ENCODE measurements around the gene ZNF474.
A peak's percentile ranks its signal among the peaks of the same experiment; 100 is the strongest.

ZNF474 gene

GRCh38 chr5:122137702-122138101 lies 8.4 kb downstream of the ZNF474 start:
- no peak overlapping the region for H3K27ac Mint-ChIP-seq
- no peaks in the 10 kb centered on the region for H3K36me3 Mint-ChIP-seq
- peaks cover 3% of the 10 kb centered on the region for H3K9me3 Mint-ChIP-seq
- no peak overlapping the region for H3K4me3 Mint-ChIP-seq
- no peak for ATAC-seq
- no peaks in the 10 kb centered on the region for H3K27me3 Mint-ChIP-seq
- no peaks in the 10 kb centered on the region for H3K4me1 Mint-ChIP-seq

- Mint-ChIP-seq H3K27ac (no peak overlapping the region), H3K36me3 (no peaks in the 10 kb centered on the region), H3K9me3 (peaks cover 3% of the 10 kb centered on the region), H3K4me3 (no peak overlapping the region), H3K4me1 (no peaks in the 10 kb centered on the region), H3K27me3 (no peaks in the 10 kb centered on the region)
- no peak for ATAC-seq
Measured at GRCh38 chr5:122138356-122138755, 9.0 kb downstream of the ZNF474 start.

DNA sequence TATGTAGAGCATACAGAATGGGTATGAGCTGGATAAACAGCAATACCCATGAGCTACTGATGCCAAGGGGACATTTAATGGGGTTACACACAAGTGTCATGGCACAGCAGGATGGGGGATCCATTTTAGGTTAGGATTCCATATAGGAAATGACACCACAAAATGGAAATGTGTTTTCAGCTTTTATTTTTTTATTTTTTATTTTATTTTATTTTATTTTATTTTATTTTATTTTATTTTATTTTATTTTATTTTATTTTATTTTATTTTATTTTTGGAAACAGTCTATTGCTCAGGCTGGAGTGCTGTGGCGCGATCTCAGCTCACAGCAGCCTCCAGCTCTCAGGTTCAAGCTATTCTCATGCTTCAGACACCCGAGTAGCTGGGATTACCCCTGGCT lies 11.6 kb downstream of the ZNF474 start:
- Mint-ChIP-seq H3K27me3 (no peaks in the 10 kb centered on the region), H3K9me3 (peaks cover 3% of the 10 kb centered on the region), H3K36me3 (no peaks in the 10 kb centered on the region), H3K4me1 (no peaks in the 10 kb centered on the region), H3K4me3 (no peak overlapping the region), H3K27ac (no peak overlapping the region)
- ATAC-seq: no peak

- H3K9me3 Mint-ChIP-seq: peaks cover 3% of the 10 kb centered on the region
- no peaks in the 10 kb centered on the region for H3K27me3 Mint-ChIP-seq
- H3K4me3 Mint-ChIP-seq: no peak overlapping the region
- ATAC-seq: no peak
- H3K4me1 Mint-ChIP-seq: no peaks in the 10 kb centered on the region
- no peak overlapping the region for H3K27ac Mint-ChIP-seq
- H3K36me3 Mint-ChIP-seq: no peaks in the 10 kb centered on the region
Measured at GRCh38 chr5:122141751-122142150, 12.4 kb downstream of the ZNF474 start.

GRCh38 chr5:122142480-122143164 lies 13.3 kb downstream of the ZNF474 start:
- Mint-ChIP-seq H3K9me3 (no peaks in the 10 kb centered on the region), H3K27me3 (no peaks in the 10 kb centered on the region), H3K4me1 (no peaks in the 10 kb centered on the region), H3K36me3 (no peaks in the 10 kb centered on the region), H3K4me3 (no peak overlapping the region), H3K27ac (no peak overlapping the region)
- ATAC-seq: no peak

DNA sequence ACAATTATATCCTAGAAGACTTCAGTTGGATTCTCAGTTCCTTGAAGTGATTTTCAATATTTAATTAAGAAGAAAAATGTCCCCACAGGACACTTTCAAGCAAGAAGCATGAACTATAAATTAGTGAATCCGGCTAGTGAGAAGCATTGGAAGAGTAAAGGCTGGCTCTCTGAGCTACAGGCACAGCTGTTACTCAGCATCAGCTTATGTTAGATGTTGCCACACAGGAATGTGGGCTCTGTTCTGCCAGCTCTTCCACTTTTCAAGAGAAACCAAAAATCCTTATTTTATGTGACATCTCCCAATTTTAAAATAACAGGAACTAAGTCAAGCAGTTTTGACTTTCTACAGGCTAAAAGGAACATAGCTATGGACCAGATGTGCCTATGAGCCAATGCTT lies 14.9 kb downstream of the ZNF474 start:
- H3K36me3 Mint-ChIP-seq: no peaks in the 10 kb centered on the region
- no peak overlapping the region for H3K27ac Mint-ChIP-seq
- no peak overlapping the region for H3K4me3 Mint-ChIP-seq
- no peaks in the 10 kb centered on the region for H3K4me1 Mint-ChIP-seq
- no peak for ATAC-seq
- H3K9me3 Mint-ChIP-seq: no peaks in the 10 kb centered on the region
- H3K27me3 Mint-ChIP-seq: peaks cover 11% of the 10 kb centered on the region

GRCh38 chr5:122145906-122146305 lies 16.6 kb downstream of the ZNF474 start:
- no peak overlapping the region for H3K4me3 Mint-ChIP-seq
- H3K4me1 Mint-ChIP-seq: no peaks in the 10 kb centered on the region
- no peaks in the 10 kb centered on the region for H3K36me3 Mint-ChIP-seq
- no peaks in the 10 kb centered on the region for H3K9me3 Mint-ChIP-seq
- ATAC-seq: no peak
- peaks cover 11% of the 10 kb centered on the region for H3K27me3 Mint-ChIP-seq
- H3K27ac Mint-ChIP-seq: no peak overlapping the region

DNA sequence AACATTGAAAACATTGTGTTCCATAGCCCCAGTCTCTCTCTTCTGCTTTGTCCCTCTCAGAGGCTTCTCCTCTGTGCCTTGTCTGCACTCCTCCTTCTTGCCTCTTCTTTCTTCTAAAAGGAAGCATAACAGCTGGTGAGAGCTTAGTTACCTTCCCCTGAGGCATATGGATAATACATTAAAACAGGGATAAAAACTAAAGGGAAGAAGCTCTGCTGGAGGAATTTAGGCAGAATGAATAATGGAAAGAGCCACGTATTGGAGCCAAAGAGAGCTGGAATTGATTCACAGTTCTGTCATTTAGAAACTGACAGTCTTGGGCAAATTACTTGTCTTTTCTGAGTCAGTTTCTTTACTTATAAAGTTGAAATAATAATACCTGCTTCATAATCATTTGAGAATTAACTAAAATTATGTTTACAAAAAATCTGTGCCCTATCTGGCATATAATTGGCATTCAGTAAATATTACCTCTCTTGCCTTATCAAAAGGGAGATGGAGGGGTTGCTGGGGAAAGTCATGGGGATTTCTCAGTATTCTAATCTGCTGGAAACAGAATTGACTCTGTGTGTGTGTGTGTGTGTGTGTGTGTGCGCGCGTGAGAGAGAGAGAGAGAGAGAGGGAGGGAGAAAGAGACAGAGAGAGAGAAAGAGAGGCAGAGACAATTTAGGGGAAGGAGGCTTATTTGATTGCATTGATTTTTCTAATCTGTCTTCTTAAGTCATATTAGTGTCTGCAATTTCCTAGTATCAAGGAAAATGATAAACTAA lies 20.2 kb downstream of the ZNF474 start:
- ATAC-seq: peak; percentile 36
- Mint-ChIP-seq H3K27ac (no peak overlapping the region), H3K36me3 (no peaks in the 10 kb centered on the region), H3K4me1 (peaks cover 9% of the 10 kb centered on the region), H3K4me3 (no peak overlapping the region), H3K27me3 (peaks cover 11% of the 10 kb centered on the region), H3K9me3 (no peaks in the 10 kb centered on the region)

DNA sequence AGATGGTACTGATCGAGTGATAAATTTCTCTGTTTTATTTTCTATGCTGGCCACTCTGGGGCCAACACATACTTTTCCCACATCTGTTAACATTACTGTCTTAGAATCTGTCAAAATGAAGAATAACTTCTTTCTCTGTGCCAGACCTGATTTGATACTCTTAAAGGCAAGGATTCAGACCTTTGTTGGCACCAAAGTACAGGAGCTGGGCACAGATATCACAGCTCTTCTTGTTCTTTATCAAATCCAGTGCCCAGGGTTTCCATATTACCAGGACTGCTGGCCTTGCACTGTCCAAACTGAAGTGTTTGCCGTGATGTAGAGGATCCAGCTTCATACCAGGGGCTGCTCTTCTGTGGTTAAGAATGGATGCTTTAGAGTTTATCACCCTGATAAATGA lies 20.9 kb downstream of the ZNF474 start:
- H3K9me3 Mint-ChIP-seq: no peaks in the 10 kb centered on the region
- H3K27ac Mint-ChIP-seq: no peak overlapping the region
- H3K36me3 Mint-ChIP-seq: no peaks in the 10 kb centered on the region
- peaks cover 9% of the 10 kb centered on the region for H3K4me1 Mint-ChIP-seq
- no peak for ATAC-seq
- H3K27me3 Mint-ChIP-seq: peaks cover 11% of the 10 kb centered on the region
- H3K4me3 Mint-ChIP-seq: no peak overlapping the region

GRCh38 chr5:122151640-122152039 lies 22.3 kb downstream of the ZNF474 start:
- Mint-ChIP-seq H3K27me3 (peaks cover 11% of the 10 kb centered on the region), H3K9me3 (no peaks in the 10 kb centered on the region), H3K36me3 (no peaks in the 10 kb centered on the region), H3K27ac (no peak overlapping the region), H3K4me3 (no peak overlapping the region), H3K4me1 (peaks cover 9% of the 10 kb centered on the region)
- no peak for ATAC-seq

DNA sequence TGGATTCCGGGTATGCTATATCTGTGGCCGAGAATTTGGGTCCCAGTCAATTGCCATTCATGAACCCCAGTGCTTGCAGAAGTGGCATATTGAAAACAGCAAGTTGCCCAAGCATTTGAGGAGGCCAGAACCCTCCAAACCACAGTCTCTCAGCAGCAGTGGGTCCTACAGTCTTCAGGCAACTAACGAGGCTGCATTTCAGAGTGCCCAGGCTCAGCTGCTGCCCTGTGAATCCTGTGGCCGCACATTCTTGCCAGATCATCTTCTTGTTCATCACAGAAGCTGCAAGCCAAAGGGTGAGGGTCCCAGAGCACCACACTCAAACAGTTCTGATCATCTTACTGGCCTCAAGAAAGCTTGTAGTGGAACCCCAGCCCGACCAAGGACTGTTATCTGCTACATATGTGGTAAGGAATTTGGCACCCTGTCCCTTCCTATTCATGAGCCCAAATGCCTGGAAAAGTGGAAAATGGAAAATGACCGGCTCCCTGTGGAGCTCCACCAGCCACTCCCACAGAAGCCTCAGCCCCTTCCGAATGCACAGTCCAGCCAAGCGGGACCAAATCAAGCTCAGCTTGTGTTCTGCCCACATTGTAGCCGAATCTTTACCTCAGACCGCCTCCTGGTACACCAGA lies 23.0 kb downstream of the ZNF474 start:
- Mint-ChIP-seq H3K36me3 (no peaks in the 10 kb centered on the region), H3K27ac (no peak overlapping the region), H3K4me1 (peaks cover 9% of the 10 kb centered on the region), H3K4me3 (no peak overlapping the region), H3K9me3 (no peaks in the 10 kb centered on the region), H3K27me3 (peaks cover 11% of the 10 kb centered on the region)
- ATAC-seq: no peak

DNA sequence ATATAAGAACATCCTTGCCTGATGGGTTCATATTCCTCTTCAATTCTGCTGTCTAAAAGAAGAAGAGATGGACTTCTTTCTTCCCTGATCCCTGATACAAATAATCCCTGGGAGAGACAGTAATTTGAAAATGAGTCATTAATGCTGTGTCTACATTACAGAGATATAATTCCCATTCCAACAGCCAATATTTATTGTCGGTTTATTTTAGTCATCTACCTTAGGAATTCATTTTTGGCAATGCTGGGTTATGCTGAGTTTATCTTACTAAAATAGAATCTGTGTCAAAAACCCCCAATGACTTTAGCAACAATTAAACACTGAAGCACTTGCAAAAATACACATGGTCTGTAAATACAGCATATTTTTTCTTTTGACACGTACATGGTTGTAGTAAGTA lies 23.9 kb downstream of the ZNF474 start:
- Mint-ChIP-seq H3K36me3 (no peaks in the 10 kb centered on the region), H3K4me1 (peaks cover 9% of the 10 kb centered on the region), H3K9me3 (no peaks in the 10 kb centered on the region), H3K4me3 (no peak overlapping the region), H3K27ac (no peak overlapping the region), H3K27me3 (peaks cover 7% of the 10 kb centered on the region)
- no peak for ATAC-seq

DNA sequence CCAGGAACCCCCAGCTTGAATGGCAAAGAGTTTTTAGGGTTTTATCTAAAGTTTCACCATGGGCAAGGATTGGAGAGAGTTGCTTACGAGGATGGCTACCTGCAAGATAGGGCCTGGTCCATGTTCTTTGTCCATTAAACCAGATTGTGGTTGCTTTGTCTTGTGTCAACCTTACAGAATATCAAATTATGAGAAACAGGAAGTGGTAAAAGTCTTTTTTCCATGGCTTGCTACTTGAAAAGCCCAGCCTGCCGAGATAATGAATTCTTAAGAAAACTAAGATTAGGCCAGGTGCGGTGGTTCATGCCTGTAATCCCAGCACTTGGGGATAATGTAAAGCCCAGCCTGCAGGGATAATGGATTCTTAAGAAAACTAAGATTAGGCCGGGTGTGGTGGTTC lies 24.4 kb downstream of the ZNF474 start:
- no peaks in the 10 kb centered on the region for H3K36me3 Mint-ChIP-seq

GRCh38 chr5:122154491-122154890 lies 25.1 kb downstream of the ZNF474 start:
- peaks cover 9% of the 10 kb centered on the region for H3K4me1 Mint-ChIP-seq
- ATAC-seq: no peak
- no peaks in the 10 kb centered on the region for H3K27me3 Mint-ChIP-seq
- no peaks in the 10 kb centered on the region for H3K9me3 Mint-ChIP-seq
- no peak overlapping the region for H3K4me3 Mint-ChIP-seq
- H3K27ac Mint-ChIP-seq: no peak overlapping the region
- no peaks in the 10 kb centered on the region for H3K36me3 Mint-ChIP-seq

More for the DNA sequence above, 24.4 kb downstream of the ZNF474 start:
- no peak for ATAC-seq
- H3K27me3 Mint-ChIP-seq: peaks cover 1% of the 10 kb centered on the region
- H3K4me3 Mint-ChIP-seq: no peak overlapping the region
- peaks cover 9% of the 10 kb centered on the region for H3K4me1 Mint-ChIP-seq
- H3K27ac Mint-ChIP-seq: no peak overlapping the region
- no peaks in the 10 kb centered on the region for H3K9me3 Mint-ChIP-seq

GRCh38 chr5:122154910-122155309 lies 25.6 kb downstream of the ZNF474 start:
- Mint-ChIP-seq H3K4me3 (no peak overlapping the region), H3K4me1 (peaks cover 9% of the 10 kb centered on the region), H3K36me3 (no peaks in the 10 kb centered on the region), H3K9me3 (no peaks in the 10 kb centered on the region), H3K27ac (no peak overlapping the region), H3K27me3 (no peaks in the 10 kb centered on the region)
- ATAC-seq: no peak

GRCh38 chr5:122155546-122155945 lies 26.2 kb downstream of the ZNF474 start:
- H3K4me3 Mint-ChIP-seq: no peak overlapping the region
- H3K36me3 Mint-ChIP-seq: no peaks in the 10 kb centered on the region
- no peaks in the 10 kb centered on the region for H3K9me3 Mint-ChIP-seq
- H3K27ac Mint-ChIP-seq: no peak overlapping the region
- no peaks in the 10 kb centered on the region for H3K27me3 Mint-ChIP-seq
- ATAC-seq: no peak
- H3K4me1 Mint-ChIP-seq: peaks cover 9% of the 10 kb centered on the region

Data from stimulated activated memory B cell treated with anti-CD40 and anti-IgM and Interleukin-4, amounts not matched to agents 10 μg/mL and 1 μg/mL and 100 μg/mL, for 72 hours (primary cell).